Heart left ventricle (tissue), 16 donors: Measurements from ENCODE around the gene CPA5. TPM values are rescaled to one million over a fixed set of nuclear protein-coding genes. Genes with fewer than 3 reads are reported as not detected.

Source experiments
- ATAC-seq, 4 donors: fragments of 200-7000 bp; cut with Tn5 transposase; one replicate each; pipeline ENCODE4 v1.9.1; 2020 to 2022; ENCODE audit warnings: moderate library complexity in 4 of 4, mild to moderate bottlenecking in 3 of 4, moderate number of reproducible peaks in 1 of 4
- DNase-seq, 5 donors: peaks; one replicate each; pipeline ENCODE4 v3.0.0-alpha.2; 2020
- H3K27ac ChIP-seq, 12 donors: fragments of 200-600 bp; sonication (generic) in 4 of 12; one replicate each; pipeline versions ENCODE4 v1.5.0 to v1.8.0; 2016 to 2022; ENCODE audit warnings: mild to moderate bottlenecking in 2 of 12
- H3K27me3 ChIP-seq, 9 donors: fragments of 200-600 bp; sonication (generic) in 2 of 9; one replicate each; pipeline versions ENCODE4 v1.5.1 to v1.8.0; 2016 to 2022; ENCODE audit warnings: mild to moderate bottlenecking in 3 of 9
- H3K36me3 ChIP-seq, 9 donors: fragments of 200-600 bp; sonication (generic) in 2 of 9; one replicate each; pipeline versions ENCODE4 v1.5.0 to v1.8.0; 2018 to 2022; ENCODE audit warnings: mild to moderate bottlenecking in 2 of 9
- H3K4me1 ChIP-seq, 12 donors: fragments of 200-600 bp; sonication (generic) in 4 of 12; one replicate each; pipeline versions ENCODE4 v1.5.0 to v1.8.0; 2016 to 2022; ENCODE audit warnings: mild to moderate bottlenecking in 3 of 12
- H3K4me3 ChIP-seq, 12 donors: fragments of 200-600 bp; sonication (generic) in 4 of 12; one replicate each; pipeline versions ENCODE4 v1.5.0 to v1.8.0; 2017 to 2022; ENCODE audit warnings: mild to moderate bottlenecking in 9 of 12, moderate library complexity in 4 of 12
- H3K9me3 ChIP-seq, 12 donors: fragments of 200-600 bp; sonication (generic) in 4 of 12; one replicate each; pipeline versions ENCODE4 v1.5.0 to v1.8.0; 2016 to 2022; ENCODE audit warnings: mild to moderate bottlenecking in 1 of 12
- POLR2A ChIP-seq, 2 donors: fragments of 450-650 bp; IDR thresholded peaks; one replicate each; pipeline ENCODE4 v1.6.1; 2017; ENCODE audit warnings: antibody characterized with exemption in 2 of 2, mild to moderate bottlenecking in 2 of 2, moderate library complexity in 2 of 2
- WGBS, 4 donors: extraction: QIAGEN DNeasy Blood & Tissue Kit in 2 of 4; methylation state at CpG; one replicate each; pipeline versions ENCODE4 v1.1.5 to v1.1.7; 2013 to 2018; 5-methylcytosine and 5-hydroxymethylcytosine counted together
- intact Hi-C, 10 donors: fragments of 100-400 bp; cut with DNase I; formaldehyde crosslinking; loops; one replicate each; pipeline versions ENCODE4 v1.11.1 to v1.14.2; 2022
- polyA plus RNA-seq, 2 donors: library from polyadenylated mRNA; stranded (reverse); fragments of 200-250 nt; gene quantifications; one replicate each; pipeline ENCODE4 v1.2.3, GENCODE V29; 2013
- total RNA-seq, 9 donors: library from RNA; depleted of rRNA in 2 of 9; stranded (reverse); fragments of >200 nt in 2 of 9; fragmentation: NEBNext Ultra II Directional in 3 of 9; extraction: Animal tissue kit (Norgen Biotek cat#: 25700) in 3 of 9; gene quantifications; one replicate each; pipeline versions ENCODE4 v1.1.0 to v1.2.4, GENCODE V29; 2016 to 2023
- TF ChIP-seq, protein P1 (sequence below), 12 donors: fragments of 200-600 bp; sonication (generic) in 4 of 12; IDR thresholded peaks; one replicate each; pipeline versions ENCODE4 v1.5.0 to v1.8.0; 2018 to 2022; ENCODE audit warnings: antibody characterized with exemption in 12 of 12, mild to moderate bottlenecking in 5 of 12
- donor health status: ischemic (EF 13 %, LVEDD 7.1; RV severe dilation, severe dysfunction).
- donor health status: healthy with polysubstance abuse.
- donor health status: DM: no; HTN: yes; CAD: no.
- donor health status: DM: no; HTN: no; CAD: no.
- donor health status: ischemic (EF 25% LVEDD 6.9; RV normal size, moderate dysfunction).
- donor health status: ischemic (EF 25% LVEDD 5.7; RV mildly dilated, moderate dysfunction).
- donor health status: healthy.
- donor health status: DM: yes; HTN: yes; CAD: no.
- donor health status: ischemic (EF 35%, LVEDD 5.7; RV mildly dilated, moderate dysfunction).
- donor health status: nonischemic (EF 11% LVEDD 7.7; RV severe dilation, severe dysfunction).
- donor health status: DM: yes; HTN: yes; CAD: no.
- donor health status: PGD.
- donor health status: ischemic (EF 29% LVEDD 5.4; RV normal size, mild dysfunction).
- donor health status: nonischemic (EF 23%, LVEDD 6.1; RV moderate dilation, normal function).

Gene CPA5
- total and polyA plus RNA-seq, 11 donors, result not detected

DNA sequence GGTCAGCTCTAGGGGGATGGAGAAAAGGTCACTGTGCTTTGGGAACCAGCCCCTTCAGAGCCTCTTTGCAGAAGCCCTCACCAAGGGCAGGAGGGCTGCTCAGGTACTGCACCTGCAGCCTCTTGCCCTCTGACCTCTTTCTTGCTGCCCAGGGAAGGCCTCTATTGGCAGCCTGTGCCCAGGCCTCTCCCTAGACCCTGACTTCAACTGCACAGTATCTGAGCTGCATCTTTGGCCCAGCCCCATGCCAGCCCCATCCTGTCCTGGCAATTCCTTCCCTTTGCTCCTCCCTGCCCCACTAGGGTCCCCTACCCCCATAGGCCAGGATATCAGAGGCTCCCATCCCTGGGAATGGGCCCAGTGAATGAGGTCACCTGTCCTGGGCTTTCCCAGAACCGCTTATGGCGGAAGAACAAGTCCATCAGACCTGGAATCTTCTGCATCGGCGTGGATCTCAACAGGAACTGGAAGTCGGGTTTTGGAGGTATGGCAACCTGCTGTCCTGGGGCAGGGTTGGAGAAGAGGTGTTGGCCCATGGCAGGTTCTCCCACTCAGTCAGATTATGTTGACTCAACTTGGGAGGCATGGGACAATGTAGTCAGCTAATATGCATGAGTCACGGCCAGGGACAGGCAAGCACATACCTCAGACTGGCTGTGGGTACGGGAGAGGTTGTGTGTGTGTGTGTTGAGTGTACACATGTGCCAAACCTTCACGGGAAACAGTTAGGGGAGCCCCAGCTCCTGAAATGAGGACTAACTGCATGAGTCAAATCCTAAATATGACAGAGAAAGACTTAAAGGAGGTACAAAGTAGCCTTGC, 18.6 kb downstream of the CPA5 start:
- H3K27me3 ChIP-seq, result no peaks in the 10 kb centered on the region
- intact Hi-C loops, result no loop called here
- no peak overlapping the region for H3K4me3 ChIP-seq
- H3K27ac ChIP-seq, result no peak overlapping the region
- TF ChIP-seq, protein P1, sequence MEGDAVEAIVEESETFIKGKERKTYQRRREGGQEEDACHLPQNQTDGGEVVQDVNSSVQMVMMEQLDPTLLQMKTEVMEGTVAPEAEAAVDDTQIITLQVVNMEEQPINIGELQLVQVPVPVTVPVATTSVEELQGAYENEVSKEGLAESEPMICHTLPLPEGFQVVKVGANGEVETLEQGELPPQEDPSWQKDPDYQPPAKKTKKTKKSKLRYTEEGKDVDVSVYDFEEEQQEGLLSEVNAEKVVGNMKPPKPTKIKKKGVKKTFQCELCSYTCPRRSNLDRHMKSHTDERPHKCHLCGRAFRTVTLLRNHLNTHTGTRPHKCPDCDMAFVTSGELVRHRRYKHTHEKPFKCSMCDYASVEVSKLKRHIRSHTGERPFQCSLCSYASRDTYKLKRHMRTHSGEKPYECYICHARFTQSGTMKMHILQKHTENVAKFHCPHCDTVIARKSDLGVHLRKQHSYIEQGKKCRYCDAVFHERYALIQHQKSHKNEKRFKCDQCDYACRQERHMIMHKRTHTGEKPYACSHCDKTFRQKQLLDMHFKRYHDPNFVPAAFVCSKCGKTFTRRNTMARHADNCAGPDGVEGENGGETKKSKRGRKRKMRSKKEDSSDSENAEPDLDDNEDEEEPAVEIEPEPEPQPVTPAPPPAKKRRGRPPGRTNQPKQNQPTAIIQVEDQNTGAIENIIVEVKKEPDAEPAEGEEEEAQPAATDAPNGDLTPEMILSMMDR (IDR thresholded peaks at IDR 0.05), result no peak
- TF ChIP-seq POLR2A (IDR thresholded peaks at IDR 0.05), result no peak
- ATAC-seq (no peak), DNase-seq (no peak)
- no peaks in the 10 kb centered on the region for H3K4me1 ChIP-seq
- H3K36me3 ChIP-seq, result no peaks in the 10 kb centered on the region
- H3K9me3 ChIP-seq, result peaks cover 0 to 24% (median 7%) of the 10 kb centered on the region in 12 donors
- 84 to 92% (median 88%) methylated on average over 8 of the region's 8 CpGs for WGBS, 4 donors

DNA sequence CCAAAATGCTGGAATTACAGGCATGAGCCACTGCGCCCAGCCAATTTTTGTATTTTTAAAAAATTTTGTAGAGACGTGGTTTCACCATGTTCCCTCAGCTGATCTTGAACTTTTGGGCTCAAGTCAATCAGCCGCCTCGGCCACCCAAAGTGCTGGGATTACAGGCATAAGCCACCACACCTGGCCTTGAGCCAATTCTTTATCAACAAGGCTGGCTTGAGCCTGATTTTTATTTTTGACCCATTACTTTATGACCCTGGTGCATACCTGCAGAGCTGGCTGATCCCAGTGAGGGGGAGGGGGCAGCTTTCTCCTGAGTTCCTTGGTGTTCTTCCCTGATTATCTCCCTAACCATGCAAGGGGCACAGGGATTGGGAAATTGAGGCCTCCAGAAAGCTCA, 19.8 kb downstream of the CPA5 start:
- no peak for DNase-seq
- ATAC-seq, result no peak
- H3K36me3 ChIP-seq, result no peaks in the 10 kb centered on the region
- no peak overlapping the region for H3K4me3 ChIP-seq
- WGBS, 4 donors, result 89 to 93% (median 91%) methylated on average over 4 of the region's 4 CpGs
- peaks cover 0 to 9% (median 0%) of the 10 kb centered on the region in 12 donors for H3K4me1 ChIP-seq
- H3K27ac ChIP-seq, result no peak overlapping the region
- H3K9me3 ChIP-seq, result peaks cover 0 to 15% (median under 1%) of the 10 kb centered on the region in 12 donors
- TF ChIP-seq, protein P1 (IDR thresholded peaks at IDR 0.05), result no peak
- no peak for TF ChIP-seq POLR2A (IDR thresholded peaks at IDR 0.05)
- no peaks in the 10 kb centered on the region for H3K27me3 ChIP-seq
- intact Hi-C loops, result no loop called here

DNA sequence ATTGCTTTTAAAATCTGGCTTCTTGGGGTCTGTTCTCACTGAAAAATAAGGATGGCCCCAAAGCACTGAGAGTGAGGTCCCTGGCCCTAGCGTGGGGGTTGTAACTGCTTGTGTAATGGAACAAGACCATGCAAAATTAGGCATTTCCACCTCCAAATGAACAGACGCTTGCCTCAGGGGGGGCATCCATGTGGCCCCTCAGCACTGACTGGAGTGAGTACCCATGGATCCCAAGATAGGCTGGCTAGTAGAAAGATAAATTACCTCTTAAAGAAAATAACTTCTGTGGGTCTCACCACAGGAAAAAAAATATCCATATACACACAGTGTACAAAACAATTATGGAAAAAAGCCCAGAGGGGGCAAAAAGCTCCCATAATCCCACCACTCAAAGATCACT, 20.5 kb downstream of the CPA5 start:
- intact Hi-C loops, result no loop called here
- Histone ChIP-seq H3K27me3 (no peaks in the 10 kb centered on the region), H3K27ac (no peak overlapping the region), H3K36me3 (no peaks in the 10 kb centered on the region), H3K4me3 (no peak overlapping the region), H3K4me1 (peaks cover 0 to 15% (median 3%) of the 10 kb centered on the region in 12 donors), H3K9me3 (peaks cover 0 to 9% (median 0%) of the 10 kb centered on the region in 12 donors)
- no peak for DNase-seq
- no peak for TF ChIP-seq POLR2A (IDR thresholded peaks at IDR 0.05)
- TF ChIP-seq, protein P1 (IDR thresholded peaks at IDR 0.05), result no peak
- no peak for ATAC-seq
- 93 to 97% (median 95%) methylated on average over 2 of the region's 2 CpGs for WGBS, 4 donors

DNA sequence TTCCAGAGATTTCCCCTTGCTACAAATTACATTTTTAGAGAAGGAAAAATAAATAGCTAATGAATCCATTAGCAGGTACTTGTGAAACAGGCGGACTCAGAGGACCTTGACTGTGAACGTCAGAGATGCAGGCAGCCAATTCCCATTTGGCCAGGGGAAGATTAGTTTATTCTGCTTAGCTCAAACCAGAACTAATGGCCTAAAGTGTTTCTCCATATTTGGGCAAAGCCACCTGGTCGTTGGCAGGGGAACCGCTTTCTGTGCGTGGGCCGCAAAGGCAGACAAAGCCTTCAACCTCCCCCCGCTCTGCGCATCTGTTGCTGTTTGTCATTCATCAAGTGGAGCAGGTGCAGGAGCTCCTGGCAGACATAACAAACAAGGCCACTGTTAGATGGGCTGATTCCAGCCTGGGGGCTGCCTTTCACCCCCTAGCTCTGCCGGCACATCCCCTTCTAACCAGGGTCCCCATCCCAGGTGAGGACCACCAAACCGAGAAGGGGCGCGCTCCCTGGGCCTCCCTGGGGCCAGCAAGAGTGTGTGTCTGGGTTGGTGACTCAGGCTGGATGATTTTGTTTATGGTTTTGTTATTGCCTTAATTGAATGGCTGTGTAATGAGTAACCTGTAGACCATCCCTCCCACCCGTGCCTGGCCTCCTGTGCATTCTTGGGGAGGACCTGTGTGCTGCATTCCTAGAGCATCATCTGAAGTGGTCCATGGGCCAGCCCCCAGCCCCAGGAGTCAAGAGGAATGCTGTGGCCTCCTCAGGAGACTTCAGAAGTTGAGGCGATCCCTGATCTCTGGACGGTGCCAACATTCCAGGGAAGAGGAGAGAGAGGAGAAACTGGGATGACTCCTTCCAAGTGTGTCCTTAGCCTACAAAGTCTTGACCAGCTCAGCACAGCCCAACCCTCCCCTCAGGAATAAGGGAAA, 21.2 kb downstream of the CPA5 start:
- 82 to 90% (median 86%) methylated on average over 11 to 15 of the region's 15 CpGs for WGBS, 4 donors
- no peak for TF ChIP-seq POLR2A (IDR thresholded peaks at IDR 0.05)
- TF ChIP-seq, protein P1 (IDR thresholded peaks at IDR 0.05), result no peak
- no peak overlapping the region for H3K4me3 ChIP-seq
- ATAC-seq (no peak), DNase-seq (no peak)
- peaks cover 0 to 21% (median 3%) of the 10 kb centered on the region in 12 donors for H3K4me1 ChIP-seq
- H3K36me3 ChIP-seq, result no peaks in the 10 kb centered on the region
- intact Hi-C loops, result no loop called here
- no peak overlapping the region for H3K27ac ChIP-seq
- H3K9me3 ChIP-seq, result peaks cover 0 to 2% (median 0%) of the 10 kb centered on the region in 12 donors
- no peaks in the 10 kb centered on the region for H3K27me3 ChIP-seq
